NCI-H748 (cell line): ENCODE results near the gene FXYD6.
A peak's percentile ranks its signal among the peaks of the same experiment; 100 is the strongest.

ENCODE experiments used
- DNase-seq: peaks from one replicate; lab custom pipeline; 2025; ENCODE audit not compliant: unreplicated experiment; lab: John Stamatoyannopoulos, UW

The FXYD6 gene

GRCh38 chr11:117887431-117888138 is 11.1 kb upstream of the FXYD6 start:
- DNase-seq, result no peak

GRCh38 chr11:117885777-117886176 is 9.3 kb upstream of the FXYD6 start:
- no peak for DNase-seq

GRCh38 chr11:117884994-117885393 is 8.5 kb upstream of the FXYD6 start:
- no peak for DNase-seq

GRCh38 chr11:117883063-117883462 is 6.6 kb upstream of the FXYD6 start:
- DNase-seq, result no peak

GRCh38 chr11:117882311-117882905 is 6.0 kb upstream of the FXYD6 start:
- peak; percentile 39 for DNase-seq

GRCh38 chr11:117881217-117881616 is 4.8 kb upstream of the FXYD6 start:
- DNase-seq, result no peak

- no peak for DNase-seq
These were observed 3.3 kb upstream of the FXYD6 start for GRCh38 chr11:117879516-117880480.

- no peak for DNase-seq
These were observed 2.5 kb upstream of the FXYD6 start for GRCh38 chr11:117878939-117879475.

- DNase-seq, result no peak
These were observed 2.0 kb upstream of the FXYD6 start for GRCh38 chr11:117878314-117878938.

GRCh38 chr11:117877120-117877784 is 794 bp upstream of the FXYD6 start:
- DNase-seq, result peak; percentile 59

- DNase-seq, result peak; percentile 47
These were observed 458 bp downstream of the FXYD6 start for GRCh38 chr11:117876059-117876340.

- peak; percentile 68 for DNase-seq
These were observed 938 bp downstream of the FXYD6 start for GRCh38 chr11:117875382-117876058.

GRCh38 chr11:117874910-117875381 is 1.5 kb downstream of the FXYD6 start:
- DNase-seq, result no peak

- DNase-seq, result no peak
These were observed 2.1 kb downstream of the FXYD6 start for GRCh38 chr11:117874253-117874909.

GRCh38 chr11:117873828-117874125 is 2.7 kb downstream of the FXYD6 start:
- no peak for DNase-seq

GRCh38 chr11:117872975-117873827 is 3.3 kb downstream of the FXYD6 start:
- DNase-seq, result no peak

- DNase-seq, result no peak
These were observed 4.0 kb downstream of the FXYD6 start for GRCh38 chr11:117872420-117872961.

- DNase-seq, result no peak
These were observed 4.7 kb downstream of the FXYD6 start for GRCh38 chr11:117871784-117872183.
